GM18951 (cell line): Measurements from ENCODE around the gene TXNDC17.

Experiments used
- POLR2A ChIP-seq: IDR thresholded peaks from 4 replicates; pipeline ENCODE4 v1.6.1; 2011; ENCODE audit warnings: mild to moderate bottlenecking; ENCODE audit not compliant: insufficient read length, insufficient read depth; ENCODE audit errors: extremely low read depth
- in situ Hi-C: fragments of 300-500 bp; cut with MboI; formaldehyde crosslinking; loops from one replicate; pipeline ENCODE4 v1.12.0; 2022; ENCODE audit warnings: low sequenced_read_pairs, mixed read lengths, inconsistent platforms; ENCODE audit not compliant: unreplicated experiment

The TXNDC17 gene

DNA sequence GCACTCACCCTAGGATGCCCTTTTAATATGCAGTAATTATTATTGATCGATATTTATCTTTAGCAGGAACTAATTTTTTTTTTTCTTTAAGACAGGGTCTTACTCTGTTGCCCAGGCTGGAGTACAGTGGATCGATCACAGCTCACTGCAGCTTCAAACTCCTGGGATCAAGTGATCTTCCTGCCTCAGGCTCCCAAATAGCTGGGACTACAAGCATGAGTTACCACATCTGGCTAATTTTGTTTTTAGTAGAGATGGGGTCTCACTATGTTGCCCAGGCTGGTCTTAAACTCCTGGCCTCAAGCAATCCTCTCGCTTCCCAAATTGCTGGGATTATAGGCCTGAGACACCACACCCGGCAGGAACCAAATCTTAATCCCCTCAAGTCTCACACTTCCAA is 29.6 kb upstream of the TXNDC17 start:
- TF ChIP-seq POLR2A, result no peak
- in situ Hi-C loops, result no loop called here

DNA sequence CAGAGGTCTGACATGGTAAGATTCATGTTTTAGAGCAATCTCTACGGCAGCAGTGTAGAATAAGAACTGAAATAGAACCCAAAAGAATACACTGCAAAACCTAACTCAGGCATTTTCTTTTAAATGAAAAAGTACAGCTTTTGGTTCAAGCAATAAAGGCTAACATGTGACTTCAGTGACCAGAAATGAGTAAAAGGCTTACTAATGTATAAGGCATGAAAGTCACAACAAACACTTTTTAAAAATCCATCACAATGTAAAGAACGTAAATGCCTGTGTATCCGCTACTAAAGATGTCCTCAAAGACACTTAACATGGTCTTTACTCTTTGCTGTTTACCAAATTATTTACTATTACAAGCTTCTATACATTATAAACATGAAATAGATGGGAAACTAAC is 16.9 kb upstream of the TXNDC17 start:
- in situ Hi-C loops, result no loop called here
- TF ChIP-seq POLR2A, result no peak

DNA sequence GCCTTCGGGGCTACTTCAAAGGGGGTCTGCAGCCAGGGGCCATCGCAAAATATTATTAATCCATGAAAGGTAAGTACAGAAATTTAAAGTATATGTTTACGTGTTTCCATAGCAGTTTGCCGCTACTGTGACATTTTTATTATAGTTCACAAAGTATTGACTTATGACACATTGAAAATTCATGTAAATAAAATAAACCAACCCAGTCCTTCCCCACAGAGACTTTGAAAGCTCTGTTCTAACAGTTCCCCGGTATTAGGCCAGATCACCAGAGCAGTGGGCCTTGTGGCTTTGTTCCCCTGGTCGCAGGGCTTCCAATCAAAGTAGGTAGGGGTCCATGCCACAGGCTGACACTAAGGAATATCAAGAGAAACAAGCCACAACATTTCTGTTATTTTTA is 14.2 kb upstream of the TXNDC17 start:
- TF ChIP-seq POLR2A, result no peak
- in situ Hi-C loops, result no loop called here

DNA sequence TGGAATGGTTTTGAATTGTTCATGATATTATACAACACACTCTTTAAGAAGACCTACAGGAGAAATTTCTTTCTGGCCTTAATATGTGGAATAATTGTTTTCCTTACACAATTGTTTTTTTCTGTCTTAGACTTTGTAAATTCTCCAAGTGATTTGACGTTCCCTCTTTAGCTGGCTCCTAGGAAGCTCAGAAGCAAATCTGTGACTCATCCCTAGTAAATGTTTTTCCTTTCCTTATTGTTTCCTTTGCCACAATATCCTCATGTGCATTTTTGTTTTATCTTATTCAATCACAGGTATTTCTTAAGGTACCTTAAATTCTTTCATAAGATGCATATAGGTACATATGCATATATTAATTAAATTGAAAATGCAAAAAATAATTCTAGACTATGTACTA is 13.8 kb upstream of the TXNDC17 start:
- in situ Hi-C loops, result no loop called here
- no peak for TF ChIP-seq POLR2A

GRCh38 chr17:6630390-6630789 is 10.5 kb upstream of the TXNDC17 start:
- in situ Hi-C loops, result no loop called here
- no peak for TF ChIP-seq POLR2A

GRCh38 chr17:6632530-6632929 is 8.3 kb upstream of the TXNDC17 start:
- no peak for TF ChIP-seq POLR2A
- in situ Hi-C loops, result no loop called here

GRCh38 chr17:6633263-6633662 is 7.6 kb upstream of the TXNDC17 start:
- in situ Hi-C loops, result no loop called here
- TF ChIP-seq POLR2A, result no peak

GRCh38 chr17:6636105-6636504 is 4.8 kb upstream of the TXNDC17 start:
- TF ChIP-seq POLR2A, result no peak
- in situ Hi-C loops, result no loop called here

DNA sequence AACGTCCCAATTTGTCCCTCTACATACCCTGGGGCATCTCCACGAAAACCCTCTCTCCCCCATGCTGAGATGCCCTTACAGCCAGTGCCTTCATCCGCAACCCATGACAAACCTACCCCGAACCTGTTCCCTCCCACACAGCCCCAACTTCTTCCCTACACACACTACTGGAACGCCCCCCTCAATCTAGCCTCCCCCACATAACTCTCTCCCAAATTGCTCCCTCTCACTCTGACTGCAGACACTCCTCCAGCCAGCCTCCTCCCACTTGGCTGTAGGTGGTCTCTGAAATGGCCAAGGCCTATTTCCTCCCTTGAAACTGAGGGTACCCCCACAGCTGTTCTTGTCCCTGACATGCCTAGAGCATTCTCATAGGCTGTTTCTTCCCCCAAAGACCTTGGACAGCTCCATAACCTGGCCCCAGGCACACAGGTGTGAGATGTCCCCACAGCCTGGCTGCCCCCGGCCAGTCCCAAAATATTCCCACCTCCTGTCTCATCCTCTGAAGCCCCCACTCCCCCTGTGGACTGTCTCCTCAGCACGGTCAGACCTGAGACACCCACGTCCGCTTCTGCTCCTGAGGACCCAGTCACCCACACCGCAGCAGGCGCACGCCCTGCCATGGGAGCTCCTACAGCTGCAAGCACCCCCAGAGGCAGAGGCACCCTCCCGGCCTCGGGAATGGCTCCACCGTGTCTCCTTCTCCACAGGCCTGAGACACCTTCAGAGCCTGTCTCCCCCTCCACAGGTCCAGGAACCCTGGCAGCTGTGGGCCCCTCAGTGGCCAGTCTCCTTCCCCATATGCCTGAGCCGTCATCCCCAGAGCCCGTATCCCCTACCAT is 4.0 kb upstream of the TXNDC17 start:
- in situ Hi-C loops, result no loop called here

GRCh38 chr17:6637458-6637840 is 3.4 kb upstream of the TXNDC17 start:
- in situ Hi-C loops, result no loop called here
- no peak for TF ChIP-seq POLR2A

More for the DNA sequence above, 4.0 kb upstream of the TXNDC17 start:
- no peak for TF ChIP-seq POLR2A

- no peak for TF ChIP-seq POLR2A
- in situ Hi-C loops, result no loop called here
Observed at GRCh38 chr17:6638046-6638908, 2.6 kb upstream of the TXNDC17 start.

DNA sequence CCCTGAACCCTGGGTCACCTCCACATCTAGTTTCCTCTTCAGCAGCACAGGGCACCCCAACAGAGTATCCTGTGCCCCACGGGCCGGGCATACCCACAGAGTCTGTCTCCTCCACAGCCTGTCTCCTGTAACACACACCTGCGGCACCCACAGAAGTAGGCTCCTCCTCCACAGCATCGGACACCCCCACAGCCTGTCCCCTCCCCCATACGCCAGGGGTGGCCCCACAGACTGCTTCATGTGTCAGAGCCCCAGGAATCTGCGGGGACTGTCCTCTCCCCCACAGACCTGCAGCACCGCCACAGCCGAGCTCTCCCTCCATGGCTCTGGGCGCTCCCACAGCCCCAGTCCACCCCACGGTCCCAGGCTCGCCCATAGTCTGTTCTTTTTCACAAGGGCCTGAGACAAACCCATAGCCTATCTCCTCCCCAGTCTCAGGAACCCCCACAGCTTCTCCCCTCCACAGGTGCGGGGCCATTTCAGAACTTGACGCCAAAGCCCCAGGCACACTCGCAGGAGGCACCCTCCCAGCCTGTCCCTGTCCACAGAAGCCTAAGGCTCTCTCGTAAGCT is 1.8 kb upstream of the TXNDC17 start:
- TF ChIP-seq POLR2A, result no peak
- in situ Hi-C loops, result no loop called here
